Chondrocyte (in vitro differentiated cells): ENCODE measurements around the gene ENTPD3. TPM values are rescaled to one million over a fixed set of nuclear protein-coding genes. Genes with fewer than 3 reads are reported as not detected.

Experiments used
- DNase-seq: peaks from one replicate; pipeline ENCODE4 v3.0.0; 2021; ENCODE audit warnings: mixed read lengths, low spot score
- H3K27ac Mint-ChIP-seq: one replicate; pipeline ENCODE4 v1.8.0; 2021; ENCODE audit warnings: mild to moderate bottlenecking, moderate library complexity, mixed read lengths; ENCODE audit not compliant: unreplicated experiment
- H3K27me3 Mint-ChIP-seq: 2 replicates; pipeline ENCODE4 v1.8.0; 2021; ENCODE audit warnings: low read depth, mixed read lengths
- H3K36me3 Mint-ChIP-seq: 2 replicates; pipeline ENCODE4 v1.8.0; 2021; ENCODE audit warnings: low read depth, mixed read lengths
- H3K4me1 Mint-ChIP-seq: 2 replicates; pipeline ENCODE4 v1.8.0; 2021; ENCODE audit warnings: low read depth, mild to moderate bottlenecking, mixed read lengths
- H3K4me3 Mint-ChIP-seq: one replicate; pipeline ENCODE4 v1.8.0; 2021; ENCODE audit warnings: mild to moderate bottlenecking, moderate library complexity, mixed read lengths; ENCODE audit not compliant: unreplicated experiment
- H3K9me3 Mint-ChIP-seq: 2 replicates; pipeline ENCODE4 v1.8.0; 2021; ENCODE audit warnings: low read depth, mixed read lengths
- total RNA-seq: library from RNA; stranded (reverse); gene quantifications from 3 replicates; pipeline ENCODE4 v1.2.1, GENCODE V29; 2021
- TF ChIP-seq, protein P1 (sequence below): fragments of 200-600 bp; sonication (generic); IDR thresholded peaks from 2 replicates; pipeline ENCODE4 v1.5.0; 2021; ENCODE audit warnings: antibody characterized with exemption, mild to moderate bottlenecking, moderate library complexity

Gene ENTPD3
- total RNA-seq, 1 donor from 2014 or later, result 0.15 TPM

DNA sequence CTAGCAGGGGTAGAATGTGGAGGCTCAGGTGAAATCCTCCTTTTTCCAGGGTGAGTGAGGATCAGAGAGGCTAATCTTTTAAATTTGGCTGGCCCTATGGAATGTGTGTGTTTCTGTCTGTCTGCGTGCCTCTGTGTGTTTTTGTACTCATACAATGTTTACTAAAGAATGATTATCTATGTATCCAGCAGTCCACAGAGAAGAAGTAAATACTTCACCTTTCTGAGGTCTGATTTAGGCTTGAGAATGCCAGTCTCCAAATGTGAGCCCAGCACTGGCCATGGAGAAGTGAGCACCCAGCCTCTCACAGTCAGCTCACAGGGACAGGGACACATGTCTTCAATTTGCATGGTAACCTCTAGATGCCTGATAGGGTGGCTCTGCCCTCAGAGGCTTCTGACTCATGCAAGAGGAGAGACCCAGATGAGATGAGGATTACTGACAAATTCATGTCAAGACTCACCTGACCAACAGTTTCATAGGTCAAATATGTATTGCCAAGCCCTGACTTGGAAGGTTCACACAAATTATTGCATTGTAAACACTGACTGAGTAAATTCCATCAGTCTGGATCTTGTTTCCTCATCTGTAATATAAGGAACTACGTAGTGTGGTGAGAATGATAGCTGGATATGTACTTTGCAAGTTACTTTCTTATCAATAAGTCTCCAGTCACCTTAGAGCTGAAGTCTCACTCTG, 31.0 kb downstream of the ENTPD3 start:
- H3K4me1 Mint-ChIP-seq, result no peaks in the 10 kb centered on the region
- DNase-seq, result no peak
- no peaks in the 10 kb centered on the region for H3K9me3 Mint-ChIP-seq
- H3K36me3 Mint-ChIP-seq, result no peaks in the 10 kb centered on the region
- H3K27me3 Mint-ChIP-seq, result peaks cover 18% of the 10 kb centered on the region
- no peak overlapping the region for H3K27ac Mint-ChIP-seq
- no peak overlapping the region for H3K4me3 Mint-ChIP-seq
- TF ChIP-seq, protein P1, sequence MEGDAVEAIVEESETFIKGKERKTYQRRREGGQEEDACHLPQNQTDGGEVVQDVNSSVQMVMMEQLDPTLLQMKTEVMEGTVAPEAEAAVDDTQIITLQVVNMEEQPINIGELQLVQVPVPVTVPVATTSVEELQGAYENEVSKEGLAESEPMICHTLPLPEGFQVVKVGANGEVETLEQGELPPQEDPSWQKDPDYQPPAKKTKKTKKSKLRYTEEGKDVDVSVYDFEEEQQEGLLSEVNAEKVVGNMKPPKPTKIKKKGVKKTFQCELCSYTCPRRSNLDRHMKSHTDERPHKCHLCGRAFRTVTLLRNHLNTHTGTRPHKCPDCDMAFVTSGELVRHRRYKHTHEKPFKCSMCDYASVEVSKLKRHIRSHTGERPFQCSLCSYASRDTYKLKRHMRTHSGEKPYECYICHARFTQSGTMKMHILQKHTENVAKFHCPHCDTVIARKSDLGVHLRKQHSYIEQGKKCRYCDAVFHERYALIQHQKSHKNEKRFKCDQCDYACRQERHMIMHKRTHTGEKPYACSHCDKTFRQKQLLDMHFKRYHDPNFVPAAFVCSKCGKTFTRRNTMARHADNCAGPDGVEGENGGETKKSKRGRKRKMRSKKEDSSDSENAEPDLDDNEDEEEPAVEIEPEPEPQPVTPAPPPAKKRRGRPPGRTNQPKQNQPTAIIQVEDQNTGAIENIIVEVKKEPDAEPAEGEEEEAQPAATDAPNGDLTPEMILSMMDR, result no peak

DNA sequence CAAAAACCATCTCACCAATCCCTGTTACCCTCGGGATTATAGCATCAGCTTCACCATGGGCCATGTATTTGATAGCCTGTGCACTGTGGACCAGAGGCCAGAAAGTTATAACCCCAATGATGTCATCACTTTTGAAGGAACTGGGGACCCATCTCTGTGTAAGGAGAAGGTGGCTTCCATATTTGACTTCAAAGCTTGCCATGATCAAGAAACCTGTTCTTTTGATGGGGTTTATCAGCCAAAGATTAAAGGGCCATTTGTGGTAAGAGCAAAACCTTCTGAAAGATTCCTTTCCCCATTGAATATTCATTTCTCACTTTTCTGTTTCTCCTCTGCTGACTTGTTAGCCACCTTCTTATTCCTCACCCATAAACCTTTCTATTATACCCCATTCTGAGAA, 35.9 kb downstream of the ENTPD3 start:
- no peak overlapping the region for H3K4me3 Mint-ChIP-seq
- no peaks in the 10 kb centered on the region for H3K9me3 Mint-ChIP-seq

DNA sequence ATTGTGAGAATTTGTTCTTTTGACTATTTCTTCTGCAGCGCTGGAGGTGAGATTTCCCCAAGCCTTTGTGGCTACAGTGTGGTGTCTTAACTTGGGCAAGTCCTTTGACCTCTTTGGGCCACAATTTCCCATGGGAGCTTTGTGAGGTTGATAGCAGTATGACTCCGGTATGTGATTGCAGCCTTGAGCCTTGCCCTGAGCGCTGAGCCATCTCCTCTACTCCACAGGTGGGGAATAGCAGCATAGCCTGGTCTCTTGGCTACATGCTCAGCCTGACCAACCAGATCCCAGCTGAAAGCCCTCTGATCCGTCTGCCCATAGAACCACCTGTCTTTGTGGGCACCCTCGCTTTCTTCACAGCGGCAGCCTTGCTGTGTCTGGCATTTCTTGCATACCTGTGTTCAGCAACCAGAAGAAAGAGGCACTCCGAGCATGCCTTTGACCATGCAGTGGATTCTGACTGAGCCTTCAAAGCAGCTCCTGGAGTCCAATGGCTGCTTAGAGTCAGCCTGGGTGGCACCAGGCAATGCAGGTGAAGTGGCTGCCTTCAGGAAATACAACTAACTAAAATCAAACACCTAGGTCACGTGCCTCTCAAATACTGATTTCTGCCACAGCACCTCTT, 40.2 kb downstream of the ENTPD3 start:
- Mint-ChIP-seq H3K9me3 (no peaks in the 10 kb centered on the region), H3K4me3 (no peak overlapping the region), H3K27ac (no peak overlapping the region), H3K4me1 (no peaks in the 10 kb centered on the region), H3K36me3 (no peaks in the 10 kb centered on the region), H3K27me3 (no peaks in the 10 kb centered on the region)
- TF ChIP-seq, protein P1, result no peak
- DNase-seq, result no peak

More for the DNA sequence above, 35.9 kb downstream of the ENTPD3 start:
- DNase-seq, result no peak
- Mint-ChIP-seq H3K27me3 (no peaks in the 10 kb centered on the region), H3K4me1 (no peaks in the 10 kb centered on the region), H3K36me3 (no peaks in the 10 kb centered on the region), H3K27ac (no peak overlapping the region)
- TF ChIP-seq, protein P1, result no peak

- no peak for DNase-seq
- Mint-ChIP-seq H3K27ac (no peak overlapping the region), H3K9me3 (no peaks in the 10 kb centered on the region), H3K27me3 (no peaks in the 10 kb centered on the region), H3K4me1 (no peaks in the 10 kb centered on the region), H3K4me3 (no peak overlapping the region), H3K36me3 (no peaks in the 10 kb centered on the region)
- TF ChIP-seq, protein P1, result peak; percentile 34
Observed at GRCh38 chr3:40432793-40433192, 45.8 kb downstream of the ENTPD3 start.

GRCh38 chr3:40437889-40438288, 50.9 kb downstream of the ENTPD3 start:
- Mint-ChIP-seq H3K36me3 (no peaks in the 10 kb centered on the region), H3K4me1 (no peaks in the 10 kb centered on the region), H3K9me3 (no peaks in the 10 kb centered on the region), H3K27me3 (no peaks in the 10 kb centered on the region), H3K27ac (no peak overlapping the region), H3K4me3 (no peak overlapping the region)
- DNase-seq, result no peak
- TF ChIP-seq, protein P1, result no peak
